ENCODE data around the gene MYH11. TPM values are rescaled to one million over a fixed set of nuclear protein-coding genes. Genes with fewer than 3 reads are reported as not detected.

The MYH11 gene
- total and polyA plus RNA-seq, 7 donors, result 6.1 to 26.4 (median 14.1) TPM

DNA sequence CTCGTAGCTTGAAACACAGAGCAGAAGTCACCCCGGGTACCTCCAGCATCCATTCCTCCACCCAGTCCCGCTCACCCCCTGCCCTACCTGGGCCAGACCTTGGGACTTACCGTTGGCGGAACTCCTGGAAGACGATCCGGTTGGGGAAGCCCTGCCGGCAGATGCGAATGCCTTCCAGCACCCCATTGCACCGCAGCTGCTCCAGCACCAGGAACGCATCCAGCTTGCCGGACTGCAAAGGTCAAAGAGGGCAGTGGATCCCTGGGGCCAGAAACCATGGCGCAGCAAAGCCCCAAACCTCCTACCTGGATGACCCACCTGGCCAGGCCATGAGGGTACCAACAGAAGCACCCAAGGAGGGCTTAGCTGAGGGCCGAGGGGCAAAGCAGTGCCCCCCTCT lies 108.9 kb downstream of the MYH11 start:
- ATAC-seq (no peak), DNase-seq (no peak)
- TF ChIP-seq, protein P1, sequence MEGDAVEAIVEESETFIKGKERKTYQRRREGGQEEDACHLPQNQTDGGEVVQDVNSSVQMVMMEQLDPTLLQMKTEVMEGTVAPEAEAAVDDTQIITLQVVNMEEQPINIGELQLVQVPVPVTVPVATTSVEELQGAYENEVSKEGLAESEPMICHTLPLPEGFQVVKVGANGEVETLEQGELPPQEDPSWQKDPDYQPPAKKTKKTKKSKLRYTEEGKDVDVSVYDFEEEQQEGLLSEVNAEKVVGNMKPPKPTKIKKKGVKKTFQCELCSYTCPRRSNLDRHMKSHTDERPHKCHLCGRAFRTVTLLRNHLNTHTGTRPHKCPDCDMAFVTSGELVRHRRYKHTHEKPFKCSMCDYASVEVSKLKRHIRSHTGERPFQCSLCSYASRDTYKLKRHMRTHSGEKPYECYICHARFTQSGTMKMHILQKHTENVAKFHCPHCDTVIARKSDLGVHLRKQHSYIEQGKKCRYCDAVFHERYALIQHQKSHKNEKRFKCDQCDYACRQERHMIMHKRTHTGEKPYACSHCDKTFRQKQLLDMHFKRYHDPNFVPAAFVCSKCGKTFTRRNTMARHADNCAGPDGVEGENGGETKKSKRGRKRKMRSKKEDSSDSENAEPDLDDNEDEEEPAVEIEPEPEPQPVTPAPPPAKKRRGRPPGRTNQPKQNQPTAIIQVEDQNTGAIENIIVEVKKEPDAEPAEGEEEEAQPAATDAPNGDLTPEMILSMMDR (IDR thresholded peaks at IDR 0.05), result no peak
- Histone ChIP-seq H3K36me3 (ENCODE audit: insufficient read depth in 1 of 2, low read depth in 1 of 2) (no peaks in the 10 kb centered on the region), H3K27ac (no peak overlapping the region), H3K27me3 (ENCODE audit: insufficient read depth in 3 of 3, low read length in 2 of 3) (no peaks in the 10 kb centered on the region), H3K4me1 (no peaks in the 10 kb centered on the region), H3K4me3 (no peak overlapping the region), H3K9me3 (no peaks in the 10 kb centered on the region)
- intact Hi-C loops (cut with DNase I), result no loop called here
- 77 to 81% (median 81%) methylated on average over 14 of the region's 14 CpGs for WGBS, 3 donors

DNA sequence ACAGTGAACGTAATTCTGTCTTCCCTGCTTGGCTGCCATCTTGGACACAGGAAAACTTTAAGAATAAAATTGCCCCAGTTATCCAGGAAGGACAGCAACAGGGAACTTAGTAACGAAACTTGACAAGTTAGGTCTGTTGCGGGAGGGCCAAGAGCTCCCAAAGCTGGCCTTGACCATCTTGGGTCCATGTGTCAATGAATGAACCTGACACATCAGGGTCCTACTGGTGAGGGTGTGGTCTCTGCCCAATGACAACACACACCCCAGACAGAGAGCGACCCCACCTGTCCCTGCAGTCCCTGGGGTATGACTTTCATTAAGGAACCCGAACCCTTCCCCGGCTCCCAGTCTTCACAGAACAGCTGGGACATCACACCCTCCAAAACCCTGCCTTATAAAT lies 110.5 kb downstream of the MYH11 start:
- no peaks in the 10 kb centered on the region for H3K27me3 ChIP-seq (ENCODE audit: insufficient read depth in 3 of 3, low read length in 2 of 3)
- H3K27ac ChIP-seq, result no peak overlapping the region
- no peak overlapping the region for H3K4me3 ChIP-seq
- H3K4me1 ChIP-seq, result no peaks in the 10 kb centered on the region
- intact Hi-C loops (cut with DNase I), result no loop called here
- no peak for ATAC-seq
- WGBS, 3 donors, result 84 to 94% (median 90%) methylated on average over 6 of the region's 6 CpGs
- H3K9me3 ChIP-seq, result no peaks in the 10 kb centered on the region
- no peak for DNase-seq
- TF ChIP-seq, protein P1 (IDR thresholded peaks at IDR 0.05), result no peak
- no peaks in the 10 kb centered on the region for H3K36me3 ChIP-seq (ENCODE audit: insufficient read depth in 1 of 2, low read depth in 1 of 2)

DNA sequence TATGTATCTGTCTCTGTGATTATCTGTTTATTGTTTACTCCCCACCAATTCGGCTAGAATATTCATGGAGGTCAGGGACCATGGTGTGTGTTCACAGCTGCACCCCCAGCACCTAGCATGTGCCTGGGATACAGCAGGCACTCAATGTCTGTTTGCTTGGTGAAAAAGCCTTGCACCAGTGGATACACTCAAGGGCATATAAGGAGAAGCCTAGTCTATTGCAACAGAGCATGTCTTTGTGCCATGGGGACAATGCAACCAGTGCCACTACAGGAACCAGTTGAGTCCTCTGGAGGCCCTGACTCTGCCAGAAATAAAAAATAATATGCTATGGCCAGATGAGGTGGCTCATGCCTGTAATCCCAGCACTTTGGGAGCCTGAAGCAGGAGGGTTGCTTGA lies 113.2 kb downstream of the MYH11 start:
- intact Hi-C loops (cut with DNase I), result no loop called here
- DNase-seq (no peak), ATAC-seq (no peak)
- Histone ChIP-seq H3K27me3 (ENCODE audit: insufficient read depth in 3 of 3, low read length in 2 of 3) (no peaks in the 10 kb centered on the region), H3K4me1 (no peaks in the 10 kb centered on the region), H3K27ac (no peak overlapping the region), H3K4me3 (no peak overlapping the region), H3K9me3 (no peaks in the 10 kb centered on the region), H3K36me3 (ENCODE audit: insufficient read depth in 1 of 2, low read depth in 1 of 2) (no peaks in the 10 kb centered on the region)
- TF ChIP-seq, protein P1 (IDR thresholded peaks at IDR 0.05), result no peak
- 81 to 90% (median 86%) methylated on average over 1 of the region's 1 CpG for WGBS, 3 donors

DNA sequence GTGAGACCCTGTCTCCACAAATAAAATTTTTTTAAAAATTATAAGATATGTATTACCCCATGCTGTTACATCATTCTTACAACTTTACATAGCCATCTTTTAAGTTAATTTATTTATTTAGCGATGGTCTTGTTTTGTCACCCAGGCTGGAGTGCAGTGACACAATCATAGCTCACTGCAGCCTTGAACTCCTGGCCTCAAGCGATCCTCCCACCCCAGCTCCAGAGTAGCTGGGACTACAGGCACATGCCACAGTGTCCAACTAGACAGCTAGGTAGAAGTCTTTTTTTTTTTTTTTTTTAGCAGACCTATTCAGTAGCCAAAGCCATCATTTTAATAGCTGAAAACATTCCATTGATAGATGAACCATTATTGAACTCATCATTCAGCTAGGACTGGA lies 114.1 kb downstream of the MYH11 start:
- no peaks in the 10 kb centered on the region for H3K27me3 ChIP-seq (ENCODE audit: insufficient read depth in 3 of 3, low read length in 2 of 3)
- TF ChIP-seq, protein P1 (IDR thresholded peaks at IDR 0.05), result no peak
- no peaks in the 10 kb centered on the region for H3K4me1 ChIP-seq
- H3K9me3 ChIP-seq, result no peaks in the 10 kb centered on the region
- no peak overlapping the region for H3K4me3 ChIP-seq
- H3K27ac ChIP-seq, result no peak overlapping the region
- intact Hi-C loops (cut with DNase I), result no loop called here
- no peaks in the 10 kb centered on the region for H3K36me3 ChIP-seq (ENCODE audit: insufficient read depth in 1 of 2, low read depth in 1 of 2)
- DNase-seq (no peak), ATAC-seq (no peak)
- WGBS, 3 donors, result 91 to 97% (median 97%) methylated on average over 2 of the region's 2 CpGs

DNA sequence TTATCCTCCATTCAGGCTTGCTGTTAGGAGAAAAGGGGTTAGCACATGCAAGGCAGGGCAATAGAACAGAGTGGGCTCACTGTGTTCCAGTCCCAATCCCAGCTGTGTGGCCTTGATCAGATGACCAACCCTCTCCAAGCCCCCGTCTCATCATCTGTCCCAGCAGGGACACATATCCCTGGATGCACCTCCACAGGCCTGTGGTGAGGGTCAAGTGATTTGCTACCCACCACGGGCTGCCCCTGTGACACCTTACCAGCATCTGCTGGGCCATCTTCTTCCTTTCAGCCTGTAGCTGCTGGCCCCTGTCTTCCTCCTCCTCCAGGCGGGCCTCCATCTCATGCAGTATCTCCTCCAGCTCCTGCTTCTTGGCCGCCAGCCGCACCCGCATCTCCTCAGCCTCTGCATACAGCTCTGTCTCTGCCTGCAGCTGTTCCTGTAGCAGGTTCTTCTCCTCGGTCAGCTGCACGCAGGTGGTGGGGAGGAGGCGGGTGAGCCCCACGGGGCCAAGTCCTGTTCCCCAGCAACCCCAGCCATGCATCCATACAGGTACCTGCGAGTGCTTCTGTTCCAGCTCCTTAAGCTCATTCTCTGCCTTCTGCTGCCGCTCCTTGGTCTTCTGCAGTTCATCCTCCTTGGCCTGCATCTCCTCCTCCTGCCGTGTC lies 115.5 kb downstream of the MYH11 start:
- H3K4me1 ChIP-seq, result no peaks in the 10 kb centered on the region
- no peak overlapping the region for H3K4me3 ChIP-seq
- H3K27ac ChIP-seq, result no peak overlapping the region
- DNase-seq, result no peak
- no peaks in the 10 kb centered on the region for H3K27me3 ChIP-seq (ENCODE audit: insufficient read depth in 3 of 3, low read length in 2 of 3)
- WGBS, 3 donors, result 87 to 89% (median 88%) methylated on average over 13 of the region's 13 CpGs
- intact Hi-C loops (cut with DNase I), result no loop called here
- ATAC-seq, result no peak
- H3K36me3 ChIP-seq (ENCODE audit: insufficient read depth in 1 of 2, low read depth in 1 of 2), result no peaks in the 10 kb centered on the region
- TF ChIP-seq, protein P1 (IDR thresholded peaks at IDR 0.05), result no peak
- no peaks in the 10 kb centered on the region for H3K9me3 ChIP-seq

Data from psoas muscle (tissue), 8 donors.